Inflammatory macrophage treated with lipopolysaccharide for 1 hour (primary cell): ENCODE measurements around the gene SLC35E4.
"Not testable (repeated sequence)": the region's sequence is repeated elsewhere in the genome, so short reads cannot be mapped to it uniquely, and the experiment has no call there.

Experiments used
- DNase-seq, 2 donors: peaks; one replicate each; pipeline ENCODE4 v3.0.0-alpha.2; 2020 to 2022

Gene SLC35E4

GRCh38 chr22:30652852-30653251, 17.3 kb downstream of the SLC35E4 start:
- DNase-seq, result no peak

- DNase-seq, result no peak
These were observed 18.8 kb downstream of the SLC35E4 start for GRCh38 chr22:30654361-30654760.

GRCh38 chr22:30655532-30655931, 20.0 kb downstream of the SLC35E4 start:
- DNase-seq, result no peak

- no peak for DNase-seq
These were observed 26.5 kb downstream of the SLC35E4 start for GRCh38 chr22:30662040-30662439.

- DNase-seq, result no peak
These were observed 29.2 kb downstream of the SLC35E4 start for GRCh38 chr22:30664798-30665197.

- no peak for DNase-seq
These were observed 29.7 kb downstream of the SLC35E4 start for GRCh38 chr22:30665266-30665665.

- no peak for DNase-seq
These were observed 30.2 kb downstream of the SLC35E4 start for GRCh38 chr22:30665786-30666185.

- peak in 1 of 2 donors; percentile 13 for DNase-seq
These were observed 31.5 kb downstream of the SLC35E4 start for GRCh38 chr22:30667107-30667493.

- DNase-seq, result peak; percentile 85 to 97
These were observed 32.2 kb downstream of the SLC35E4 start, which contains the start of gene DUSP18 for GRCh38 chr22:30667494-30668385. Gene DUSP18 (minus strand): TSS chr22:30667875. CDS start chr22:30664003, 3,872 bp downstream.

- no peak for DNase-seq
These were observed 32.8 kb downstream of the SLC35E4 start for GRCh38 chr22:30668386-30668710.

GRCh38 chr22:30671071-30671470, 35.5 kb downstream of the SLC35E4 start:
- DNase-seq, result no peak

GRCh38 chr22:30673136-30673535, 37.6 kb downstream of the SLC35E4 start:
- no peak for DNase-seq

GRCh38 chr22:30674482-30674881, 38.9 kb downstream of the SLC35E4 start:
- no peak for DNase-seq

GRCh38 chr22:30675436-30675835, 39.9 kb downstream of the SLC35E4 start:
- no peak for DNase-seq

- DNase-seq, result not testable (repeated sequence)
These were observed 41.0 kb downstream of the SLC35E4 start for GRCh38 chr22:30676565-30676964.

- not testable (repeated sequence) for DNase-seq
These were observed 44.5 kb downstream of the SLC35E4 start for GRCh38 chr22:30679895-30680690.

- peak; percentile 25 to 57 for DNase-seq
These were observed 45.6 kb downstream of the SLC35E4 start for GRCh38 chr22:30680991-30681770.

- DNase-seq, result no peak
These were observed 46.2 kb downstream of the SLC35E4 start for GRCh38 chr22:30681831-30682230.

GRCh38 chr22:30685178-30685577, 49.6 kb downstream of the SLC35E4 start:
- DNase-seq, result no peak

- DNase-seq, result no peak
These were observed 51.8 kb downstream of the SLC35E4 start for GRCh38 chr22:30687358-30687757.

GRCh38 chr22:30689622-30690021, 54.0 kb downstream of the SLC35E4 start:
- no peak for DNase-seq

GRCh38 chr22:30691204-30691603, 55.6 kb downstream of the SLC35E4 start:
- DNase-seq, result no peak

GRCh38 chr22:30694171-30694639, 58.6 kb downstream of the SLC35E4 start:
- peak; percentile 46 to 58 for DNase-seq
